NCI-H69 (cell line): ENCODE results near the gene AGPAT2.
"Not testable (repeated sequence)": the region's sequence is repeated elsewhere in the genome, so short reads cannot be mapped to it uniquely, and the experiment has no call there.

Experiments
- DNase-seq: peaks from one replicate; lab custom pipeline; 2025; lab: John Stamatoyannopoulos, UW

AGPAT2 gene

GRCh38 chr9:136720251-136720897 is 33.1 kb upstream of the AGPAT2 start:
- peak; percentile 80 for DNase-seq

GRCh38 chr9:136719195-136719880 is 32.1 kb upstream of the AGPAT2 start:
- DNase-seq = no peak

- DNase-seq = no peak
Observed at GRCh38 chr9:136718345-136719194, 31.3 kb upstream of the AGPAT2 start.

- DNase-seq = no peak
Observed at GRCh38 chr9:136717399-136717798, 30.1 kb upstream of the AGPAT2 start.

GRCh38 chr9:136714893-136715274 is 27.6 kb upstream of the AGPAT2 start:
- DNase-seq = no peak

GRCh38 chr9:136714096-136714892 is 27.0 kb upstream of the AGPAT2 start:
- no peak for DNase-seq

- DNase-seq = peak; percentile 65
Observed at GRCh38 chr9:136713550-136713949, 26.3 kb upstream of the AGPAT2 start.

- no peak for DNase-seq
Observed at GRCh38 chr9:136712690-136713544, 25.7 kb upstream of the AGPAT2 start.

GRCh38 chr9:136711751-136712689 is 24.8 kb upstream of the AGPAT2 start, which contains the start of gene DIPK1B:
Gene DIPK1B, plus strand, starts transcription at chr9:136712572. Its CDS starts 94 bp downstream, at chr9:136712666.
- DNase-seq = peak; percentile 91

GRCh38 chr9:136711219-136711648 is 24.0 kb upstream of the AGPAT2 start:
- peak; percentile 57 for DNase-seq

- DNase-seq = no peak
Observed at GRCh38 chr9:136710543-136710942, 23.3 kb upstream of the AGPAT2 start.

GRCh38 chr9:136709454-136710109 is 22.3 kb upstream of the AGPAT2 start:
- DNase-seq = no peak

- no peak for DNase-seq
Observed at GRCh38 chr9:136707849-136708517, 20.7 kb upstream of the AGPAT2 start.

GRCh38 chr9:136707011-136707410 is 19.8 kb upstream of the AGPAT2 start:
- DNase-seq = no peak

- no peak for DNase-seq
Observed at GRCh38 chr9:136705564-136705963, 18.3 kb upstream of the AGPAT2 start.

GRCh38 chr9:136704741-136705140 is 17.5 kb upstream of the AGPAT2 start:
- not testable (repeated sequence) for DNase-seq

- DNase-seq = peak; percentile 58
Observed at GRCh38 chr9:136703276-136703860, 16.1 kb upstream of the AGPAT2 start.

- DNase-seq = no peak
Observed at GRCh38 chr9:136701668-136702053, 14.4 kb upstream of the AGPAT2 start.
